Stimulated activated CD4-positive, alpha-beta T cell treated with anti-CD3 and anti-CD28 coated beads, TNF-alpha, amount 100 ng/mL, for 48 hours (primary cell): ENCODE measurements around the gene CRYBG3.

Experiments used
- DNase-seq, 3 donors: peaks; one replicate each; pipeline ENCODE4 v3.0.0-alpha.2; 2020; ENCODE audit warnings: low read depth in 3 of 3

Gene CRYBG3

DNA sequence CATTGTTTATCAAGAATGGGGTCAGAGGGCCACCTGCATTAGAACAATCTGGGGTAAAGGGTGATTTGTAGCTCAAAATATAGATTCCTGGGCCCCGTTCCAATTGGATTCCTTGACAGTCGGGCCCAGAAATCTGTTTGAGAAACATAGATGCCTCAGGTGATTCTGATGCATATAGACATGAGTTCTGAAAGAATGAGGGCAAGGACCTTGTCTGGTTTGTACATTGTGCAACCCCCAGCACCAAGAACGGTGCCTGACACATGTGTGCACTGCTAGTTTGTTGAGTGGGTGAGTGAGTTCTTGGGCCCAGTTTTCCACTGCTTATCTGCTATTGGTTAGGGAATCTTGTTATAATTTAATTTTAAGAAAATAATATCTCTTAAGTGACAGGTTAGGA is 16.6 kb downstream of the CRYBG3 start:
- DNase-seq, result no peak

- DNase-seq, result no peak
Measured at GRCh38 chr3:97839944-97840343, 18.1 kb downstream of the CRYBG3 start.

DNA sequence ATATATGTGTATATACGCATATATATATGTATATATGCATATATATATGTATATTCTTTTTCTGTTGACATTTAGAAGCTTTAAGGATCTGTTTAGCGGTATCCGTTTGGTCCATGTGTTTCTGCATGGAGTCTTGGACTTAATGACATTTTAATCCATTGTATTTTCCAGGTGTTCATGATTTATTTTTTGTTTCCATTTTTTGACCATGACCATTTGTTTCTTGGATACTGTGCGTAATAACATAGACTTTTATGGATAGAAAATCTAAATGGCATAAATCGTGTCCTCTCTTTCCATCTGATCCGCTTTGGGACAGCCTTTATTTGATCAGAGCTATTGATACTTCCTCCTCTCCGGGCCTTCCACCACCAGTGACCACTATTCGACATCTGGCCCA is 19.5 kb downstream of the CRYBG3 start:
- no peak for DNase-seq

DNA sequence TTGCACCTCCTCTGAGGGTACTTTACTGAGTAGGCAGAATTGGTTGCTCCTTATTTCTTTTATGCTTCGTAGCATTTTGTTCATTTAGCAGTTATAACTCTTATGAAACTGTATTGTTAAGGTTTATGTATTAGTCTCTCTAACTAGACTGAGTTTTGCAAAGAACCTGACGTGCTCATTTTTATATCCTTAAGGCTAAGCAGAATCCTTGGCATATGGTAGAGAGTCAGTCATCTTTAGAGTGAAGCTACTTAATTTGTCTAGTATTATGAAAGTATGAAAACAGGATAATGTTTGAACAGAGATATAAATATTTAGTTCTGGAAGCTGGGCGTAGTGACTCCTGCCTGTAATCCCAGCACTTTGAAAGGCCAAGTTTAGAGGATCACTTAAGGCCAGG is 20.1 kb downstream of the CRYBG3 start:
- DNase-seq, result no peak

DNA sequence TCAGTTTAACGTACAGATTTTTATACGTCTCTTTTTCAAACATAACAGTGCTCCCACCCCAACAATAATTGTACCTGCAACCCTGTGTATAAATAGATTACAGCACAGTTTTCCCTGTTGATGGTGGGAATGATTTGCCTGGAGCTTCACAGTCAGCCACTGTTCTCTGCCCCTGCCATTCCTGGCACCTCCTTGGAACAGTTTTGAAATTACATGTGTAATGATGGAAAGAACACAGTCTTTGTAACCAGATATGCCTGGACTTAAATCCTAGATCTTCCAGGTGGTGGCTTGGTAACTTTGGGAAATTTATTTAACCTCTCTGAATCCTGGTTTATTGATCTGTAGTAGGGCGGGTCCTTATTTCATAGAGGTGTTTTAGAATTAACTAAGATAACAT is 27.0 kb downstream of the CRYBG3 start:
- DNase-seq, result no peak

DNA sequence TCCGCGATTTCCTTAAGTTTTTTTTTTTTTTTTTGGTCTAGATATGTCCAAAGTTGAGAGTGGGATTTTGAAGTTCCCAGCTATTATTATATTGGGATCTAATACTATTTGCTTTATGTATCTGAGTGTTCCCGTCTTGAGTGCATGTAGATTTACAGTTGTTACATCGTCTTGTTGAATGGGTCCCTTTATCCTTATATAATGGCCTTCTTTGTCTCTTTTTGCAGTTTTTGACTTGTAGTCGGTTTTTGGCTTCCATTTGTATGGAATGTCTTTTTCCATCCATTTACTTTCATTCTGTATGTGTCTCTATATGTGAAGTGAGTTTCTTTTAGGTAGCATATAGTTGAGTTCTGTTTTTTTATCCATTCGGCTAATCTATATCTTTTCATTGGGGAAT is 35.6 kb downstream of the CRYBG3 start:
- no peak for DNase-seq

DNA sequence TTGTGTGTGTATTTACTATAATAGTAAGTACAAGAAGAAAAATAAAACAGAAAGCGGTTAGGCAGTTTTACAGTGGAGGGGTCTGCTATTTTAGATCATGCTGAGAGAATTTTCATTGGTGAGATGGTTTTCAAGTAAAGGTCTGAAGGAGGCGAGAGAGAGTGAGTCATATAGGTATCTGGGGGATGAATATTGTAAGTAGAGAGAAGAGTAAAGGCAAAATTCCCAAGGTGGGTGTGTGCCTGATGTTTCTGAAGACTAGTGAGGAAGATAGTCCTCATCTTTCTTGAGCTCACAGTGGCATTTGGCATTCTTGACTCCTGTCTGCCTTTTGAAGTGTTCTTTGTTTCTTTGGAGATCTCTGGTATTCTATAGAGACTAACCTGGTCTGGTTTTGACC is 38.6 kb downstream of the CRYBG3 start:
- DNase-seq, result no peak

GRCh38 chr3:97862582-97862981 is 40.8 kb downstream of the CRYBG3 start:
- no peak for DNase-seq

GRCh38 chr3:97863031-97863430 is 41.2 kb downstream of the CRYBG3 start:
- no peak for DNase-seq

- DNase-seq, result no peak
Measured at GRCh38 chr3:97863775-97864174, 42.0 kb downstream of the CRYBG3 start.

- no peak for DNase-seq
Measured at GRCh38 chr3:97871186-97871585, 49.4 kb downstream of the CRYBG3 start.

GRCh38 chr3:97871801-97872524 is 50.2 kb downstream of the CRYBG3 start:
- DNase-seq, result peak; percentile 10 to 25 (median 14)

DNA sequence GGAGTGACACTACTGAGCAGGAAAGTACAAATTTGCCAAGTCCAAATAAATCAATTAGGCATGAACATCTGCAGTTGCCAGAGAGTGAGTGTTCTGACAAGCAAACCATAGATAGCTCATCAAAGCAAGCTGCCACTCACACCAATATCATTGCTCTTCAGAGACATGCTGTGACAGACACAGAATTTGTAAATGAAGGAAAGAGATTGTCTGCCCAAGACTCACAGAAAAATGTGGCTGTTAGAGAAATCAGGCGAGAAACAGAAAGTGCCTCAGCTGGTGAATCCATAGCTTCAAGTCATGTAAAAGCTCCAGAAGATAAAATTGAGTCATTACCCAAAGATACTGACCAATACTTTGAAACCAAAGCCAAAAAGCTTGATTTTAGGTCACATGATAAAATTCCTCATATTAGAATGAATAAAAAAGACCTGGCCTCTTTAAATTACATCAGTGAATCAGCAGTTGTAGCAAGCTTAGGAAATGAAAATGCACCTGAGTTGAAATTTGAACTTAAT is 50.8 kb downstream of the CRYBG3 start:
- no peak for DNase-seq

- DNase-seq, result no peak
Measured at GRCh38 chr3:97880267-97880666, 58.5 kb downstream of the CRYBG3 start.

GRCh38 chr3:97882975-97883598 is 61.3 kb downstream of the CRYBG3 start:
- DNase-seq, result peak in 1 of 3 donors; percentile 13

GRCh38 chr3:97883736-97884135 is 61.9 kb downstream of the CRYBG3 start:
- no peak for DNase-seq

- DNase-seq, result no peak
Measured at GRCh38 chr3:97884586-97885123, 62.8 kb downstream of the CRYBG3 start.

DNA sequence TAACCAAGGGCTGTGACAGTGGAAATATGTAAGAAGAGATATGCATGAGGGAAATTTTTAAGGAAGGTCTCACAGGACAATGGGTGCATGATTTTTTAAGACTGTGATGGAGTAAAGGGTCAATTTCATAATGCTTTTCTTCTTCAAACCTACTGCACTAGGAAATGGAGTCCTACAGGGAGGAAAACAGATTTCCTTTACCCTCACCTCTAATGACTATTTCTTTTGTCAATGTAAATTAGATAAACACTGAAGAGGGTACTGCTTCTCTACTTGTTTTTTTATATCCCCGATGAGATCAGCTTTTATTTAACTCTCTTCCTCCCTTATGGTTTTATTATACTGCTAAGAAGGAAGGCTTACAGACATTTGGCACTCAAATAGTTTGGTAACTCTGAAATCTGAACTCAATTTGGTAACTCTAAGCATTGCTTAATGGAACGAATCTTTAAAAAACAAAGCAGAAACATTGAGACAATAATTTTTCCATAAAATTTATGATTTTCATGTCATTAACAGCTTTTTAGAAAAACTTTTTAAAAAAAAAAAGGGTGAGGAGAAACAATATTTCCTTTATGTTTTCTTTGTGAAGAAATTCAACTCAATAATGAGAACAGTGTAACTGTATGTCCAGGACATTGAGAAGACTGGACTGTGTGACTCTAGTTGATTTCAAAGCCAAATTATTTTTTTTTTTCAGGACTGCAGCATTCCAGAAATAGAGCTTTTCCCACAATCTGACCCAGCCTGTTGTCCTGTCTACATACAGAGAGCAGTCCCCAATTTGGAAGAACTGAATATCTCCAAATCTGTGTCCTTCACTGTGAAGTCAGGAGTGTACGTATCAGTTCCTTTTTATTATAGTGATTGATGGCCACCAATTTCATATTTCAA is 64.4 kb downstream of the CRYBG3 start:
- no peak for DNase-seq

GRCh38 chr3:97889814-97890213 is 68.0 kb downstream of the CRYBG3 start:
- no peak for DNase-seq

DNA sequence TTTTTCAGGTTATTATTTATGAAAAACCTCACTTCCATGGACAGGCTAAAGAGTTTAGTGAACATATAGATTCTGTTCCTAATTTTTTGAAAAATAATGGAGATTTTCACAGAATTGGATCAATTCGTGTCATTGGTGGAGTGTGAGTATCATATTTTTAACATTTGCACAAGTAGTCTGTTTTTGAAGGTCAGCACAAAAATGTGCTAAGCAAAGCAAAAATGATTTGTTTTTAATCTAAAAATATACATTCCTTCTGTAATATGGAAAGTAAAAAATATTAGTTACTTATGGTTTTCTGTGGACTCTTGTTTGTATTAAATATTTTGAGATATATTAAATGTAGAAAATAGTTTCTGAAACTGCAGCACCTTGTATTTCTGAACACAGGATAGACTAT is 71.0 kb downstream of the CRYBG3 start:
- DNase-seq, result no peak

GRCh38 chr3:97895216-97895615 is 73.4 kb downstream of the CRYBG3 start:
- no peak for DNase-seq

DNA sequence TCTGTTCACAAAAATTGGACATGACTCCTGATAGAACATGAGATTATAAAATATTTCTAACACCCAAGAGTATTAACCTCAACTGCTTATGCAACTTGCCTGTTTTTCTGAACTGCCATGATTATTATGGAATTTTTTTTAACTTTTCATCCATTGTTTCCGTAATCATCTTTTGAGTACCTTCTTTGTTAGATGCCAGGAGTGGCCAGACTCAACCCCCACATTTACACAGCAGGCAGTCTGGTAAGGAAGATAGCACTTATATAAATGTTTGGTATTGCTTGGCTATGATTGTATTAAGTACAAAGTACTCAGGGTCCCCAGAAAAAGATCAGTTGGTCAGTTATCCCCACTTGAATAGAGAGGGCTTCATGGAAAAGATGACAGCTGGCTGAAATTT is 74.3 kb downstream of the CRYBG3 start:
- no peak for DNase-seq
